ENCODE results near the gene CEP83.

GRCh38 chr12:94491489-94491888, 31.8 kb upstream of the CEP83 start:
- TF ChIP-seq CTCF (IDR thresholded peaks at IDR 0.05; ENCODE audit: low read depth, low read length), result no peak
- no peak for TF ChIP-seq EZH2phosphoT487 (IDR thresholded peaks at IDR 0.05; ENCODE audit: low read depth)
